Activated CD4-positive, alpha-beta T cell treated with anti-CD3 and anti-CD28 coated beads for 1 hour (primary cell): ENCODE measurements around the gene CCDC78.

ENCODE experiments used
- DNase-seq: peaks from one replicate; pipeline ENCODE4 v3.0.0-alpha.2; 2020

CCDC78 gene

DNA sequence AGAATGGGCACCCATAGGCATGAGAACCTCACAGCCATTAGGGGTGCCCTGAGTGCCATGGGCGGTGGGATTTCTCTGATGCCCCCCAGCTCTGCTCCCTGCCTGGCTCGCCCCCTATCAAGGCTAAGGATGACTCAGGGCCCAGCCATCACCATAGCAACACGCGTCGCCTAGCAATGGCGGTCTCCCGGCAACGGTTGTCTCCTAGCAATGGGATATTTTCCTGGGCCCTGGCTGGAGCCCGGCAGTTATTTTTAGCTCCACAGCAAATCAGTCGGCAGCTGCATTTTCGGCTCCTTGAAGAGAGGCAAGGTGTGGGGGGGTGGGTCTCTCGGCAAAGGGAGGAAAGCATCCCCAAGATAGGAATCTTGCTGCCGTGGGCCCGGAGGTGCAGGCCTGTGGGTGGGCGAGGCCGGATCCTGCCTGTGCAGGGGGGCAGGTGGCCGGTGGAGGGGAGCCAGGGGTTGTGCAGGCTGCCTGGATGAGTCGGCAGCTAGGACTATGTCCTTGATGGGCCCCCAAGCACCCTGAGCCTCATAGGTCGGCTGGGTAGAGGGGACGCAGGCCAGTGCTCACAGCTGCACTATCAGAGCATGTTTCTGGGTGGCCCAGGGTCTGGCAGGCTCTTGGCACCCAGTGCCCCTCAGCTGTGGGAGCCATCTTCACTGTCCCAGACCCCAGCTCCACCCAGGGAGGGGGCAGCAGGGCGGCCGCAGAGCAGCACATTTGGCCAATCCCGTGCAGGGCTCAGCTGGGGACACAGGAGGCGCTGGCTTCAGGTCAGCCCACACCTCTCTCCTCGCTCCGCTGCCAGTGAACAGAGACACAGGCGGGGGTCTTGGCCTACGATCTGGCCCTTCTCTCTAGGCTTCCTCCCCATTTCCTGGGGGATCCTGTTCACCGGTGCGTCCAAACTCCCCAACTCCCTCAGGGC, 16.4 kb downstream of the CCDC78 start:
- DNase-seq: no peak

DNA sequence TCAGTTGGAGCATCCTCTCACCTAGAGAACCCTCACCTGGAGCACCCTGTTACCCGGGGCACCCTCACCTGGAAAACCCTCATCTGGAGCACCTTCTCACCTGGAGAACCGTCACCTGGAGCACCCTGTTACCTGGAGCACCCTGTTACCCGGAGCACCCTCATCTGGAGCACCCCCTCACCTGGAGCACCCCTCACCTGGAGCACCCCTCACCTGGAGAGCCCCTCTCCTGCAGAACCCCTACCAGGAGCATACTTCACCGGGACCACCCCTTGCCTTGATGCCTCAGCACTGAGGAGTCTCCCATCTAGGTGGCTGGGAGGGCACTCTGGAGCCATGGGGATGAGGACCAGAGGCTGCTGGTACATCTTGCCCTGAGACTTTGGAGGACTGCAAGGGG, 17.3 kb downstream of the CCDC78 start:
- DNase-seq: no peak

DNA sequence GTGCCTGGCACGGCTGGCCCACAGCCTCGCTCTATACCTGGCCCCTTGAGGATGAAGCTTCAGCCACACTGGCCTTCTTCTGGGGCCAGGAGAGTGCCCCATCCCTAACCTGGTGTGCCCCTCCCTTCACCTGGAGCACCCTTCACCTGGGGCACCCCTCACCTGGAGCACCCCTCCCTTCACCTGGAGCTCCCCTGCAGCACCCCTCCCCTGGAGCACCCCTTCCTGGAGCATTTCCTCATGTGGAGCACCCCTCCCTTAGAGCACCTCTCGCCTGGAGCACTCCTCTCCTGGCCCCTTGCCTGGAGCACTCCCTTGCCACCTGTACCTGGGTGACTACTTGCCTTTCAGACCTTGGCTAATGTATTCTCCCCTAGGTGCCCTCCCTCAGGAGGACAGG, 18.2 kb downstream of the CCDC78 start:
- DNase-seq: no peak

DNA sequence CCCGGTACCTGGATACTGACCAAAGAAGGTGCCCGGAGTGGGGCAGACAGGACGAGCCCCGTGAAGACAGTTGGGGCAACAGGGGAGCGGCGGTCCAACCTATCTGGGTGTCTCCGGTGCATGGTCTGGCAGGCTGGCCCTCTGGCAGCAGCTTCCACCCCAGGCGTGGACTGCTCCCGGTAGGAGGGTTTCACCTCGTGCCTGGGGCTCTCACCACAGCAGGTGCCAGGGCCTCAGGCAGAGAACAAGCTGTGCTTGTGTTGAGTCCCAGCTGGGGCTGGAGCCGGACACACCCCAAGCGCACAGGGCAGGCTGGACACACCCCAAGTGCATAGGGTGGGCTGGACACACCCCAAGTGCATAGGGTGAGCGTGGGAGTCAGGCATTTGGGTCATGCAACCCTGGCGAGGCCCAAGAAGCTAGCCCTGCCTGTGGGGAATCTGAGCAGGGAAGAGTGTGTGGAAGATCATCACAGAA, 19.1 kb downstream of the CCDC78 start:
- DNase-seq: no peak

DNA sequence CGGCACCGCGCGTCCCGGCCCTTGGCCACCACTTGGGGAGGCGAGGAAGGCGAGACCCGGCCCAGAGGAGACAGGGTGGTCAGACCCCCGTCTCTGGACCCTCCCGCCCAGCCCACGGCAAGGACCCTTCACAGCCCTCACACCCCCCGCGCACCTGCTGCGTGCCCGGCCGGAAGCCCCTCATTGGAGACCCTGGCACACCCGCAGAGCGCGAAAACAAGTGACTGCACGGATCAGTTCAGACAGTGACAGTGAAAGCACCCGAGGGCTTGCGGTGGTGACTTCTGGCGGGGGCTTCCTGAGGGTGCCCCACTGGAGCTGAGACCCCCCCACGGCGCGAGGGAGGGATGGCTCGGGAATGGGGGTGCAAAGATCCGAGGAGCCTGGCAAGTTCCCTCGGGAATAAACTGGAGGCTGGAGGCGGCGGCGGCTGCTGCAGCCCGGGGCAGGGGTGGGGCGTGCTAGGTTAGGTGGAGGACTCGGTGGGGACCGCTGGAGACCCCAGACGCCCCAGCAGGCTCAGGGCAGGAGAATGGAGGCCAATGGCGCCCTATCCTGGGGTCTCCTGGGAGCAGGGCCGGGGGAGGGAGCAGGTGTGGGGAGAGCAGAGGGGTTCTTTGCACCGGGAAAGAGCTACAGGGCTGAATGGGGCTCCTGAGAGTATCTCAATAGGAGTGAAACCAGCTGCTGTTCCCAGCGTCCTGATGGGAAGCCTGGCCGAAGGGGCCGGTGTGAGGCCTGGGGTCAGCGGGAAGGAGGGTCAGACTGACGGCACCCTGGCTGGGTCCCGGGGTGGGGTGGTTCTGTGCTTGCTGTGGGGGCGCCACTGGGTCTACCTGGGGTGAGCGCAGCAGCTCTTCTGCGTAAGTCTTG, 19.8 kb downstream of the CCDC78 start:
- no peak for DNase-seq

DNA sequence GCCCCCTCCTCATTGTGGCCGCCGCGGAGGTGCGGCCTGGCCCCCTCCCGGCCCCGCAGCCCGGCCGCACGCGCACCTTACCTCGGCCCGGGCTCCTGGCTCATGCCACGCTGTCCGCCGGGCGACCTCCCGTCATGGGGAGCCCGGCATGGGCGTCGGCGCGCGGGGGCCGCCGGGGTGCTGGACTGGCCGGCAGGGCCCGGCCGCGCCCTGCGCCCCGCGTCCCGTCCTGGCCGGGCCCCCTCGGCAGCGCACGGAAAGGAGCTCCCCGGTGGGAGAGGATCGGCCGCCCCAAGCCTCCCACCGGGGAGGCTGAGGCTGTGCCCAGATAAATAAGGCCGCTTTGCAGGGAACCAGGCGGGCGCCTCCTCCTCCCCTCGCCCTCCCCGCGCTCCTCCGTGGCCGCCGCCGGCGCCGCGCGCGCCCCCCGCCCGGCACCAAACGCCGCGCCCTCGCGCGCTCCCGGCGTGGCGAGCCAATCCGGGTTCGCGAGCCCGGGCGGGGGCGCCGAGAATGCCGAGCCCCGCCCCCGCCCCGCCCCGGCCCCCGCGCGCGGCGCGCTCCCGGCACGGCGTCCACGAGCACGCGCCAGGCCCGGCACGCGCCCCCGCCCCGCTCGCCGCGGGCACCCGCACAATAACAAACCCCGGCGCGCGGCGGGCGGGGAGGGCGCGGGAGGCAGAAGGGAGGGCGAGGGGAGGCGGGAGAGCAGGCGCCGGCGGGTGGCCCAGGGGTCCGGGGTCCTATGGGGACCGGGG, 20.6 kb downstream of the CCDC78 start, which contains the start of gene FBXL16:
TSS of gene FBXL16 (minus strand) at position 371 of the 758 bp plus-strand sequence. CDS start 8,396 bp downstream, outside the sequence.
- no peak for DNase-seq

DNA sequence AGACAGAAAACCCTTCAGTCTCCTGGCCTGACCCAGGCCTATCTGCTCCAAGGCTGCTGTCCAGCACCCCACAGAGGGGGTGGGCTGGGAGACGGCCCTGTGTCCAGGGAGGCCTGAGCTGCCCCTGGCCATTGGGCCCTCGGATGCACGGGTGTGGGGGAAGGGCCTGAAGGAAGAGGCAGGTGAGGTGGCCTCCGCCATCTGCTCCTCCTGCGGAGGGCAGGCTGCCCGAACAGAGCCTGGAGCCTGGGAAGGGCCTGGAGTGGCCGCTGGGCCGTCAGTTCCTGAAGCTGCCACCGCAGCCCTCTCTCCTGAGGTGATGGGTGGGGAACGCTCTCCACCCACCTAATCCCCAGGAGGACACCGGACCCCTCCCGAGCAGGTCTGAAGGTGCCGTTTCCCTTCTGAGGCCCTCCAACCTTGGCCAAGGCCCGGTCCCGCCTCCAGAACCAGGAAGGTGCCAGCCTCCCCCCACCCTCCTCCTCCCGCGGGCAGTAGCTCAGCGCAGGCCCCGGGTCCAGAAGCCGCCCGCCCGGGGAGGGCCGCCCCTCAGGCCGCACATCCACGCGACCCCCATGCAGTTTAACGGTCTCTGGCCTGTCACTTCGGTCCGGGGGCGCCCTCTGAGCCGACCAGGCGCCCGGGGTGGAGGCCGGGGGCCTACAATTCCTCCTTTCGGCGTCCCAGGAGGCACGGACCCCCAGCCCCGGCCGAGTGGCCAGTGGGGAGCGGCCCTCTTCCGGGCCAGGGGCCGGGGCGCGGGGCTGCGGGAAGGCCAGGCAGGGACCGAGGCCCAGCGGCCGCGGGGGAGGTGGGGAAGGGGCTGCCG, 21.5 kb downstream of the CCDC78 start:
- no peak for DNase-seq

DNA sequence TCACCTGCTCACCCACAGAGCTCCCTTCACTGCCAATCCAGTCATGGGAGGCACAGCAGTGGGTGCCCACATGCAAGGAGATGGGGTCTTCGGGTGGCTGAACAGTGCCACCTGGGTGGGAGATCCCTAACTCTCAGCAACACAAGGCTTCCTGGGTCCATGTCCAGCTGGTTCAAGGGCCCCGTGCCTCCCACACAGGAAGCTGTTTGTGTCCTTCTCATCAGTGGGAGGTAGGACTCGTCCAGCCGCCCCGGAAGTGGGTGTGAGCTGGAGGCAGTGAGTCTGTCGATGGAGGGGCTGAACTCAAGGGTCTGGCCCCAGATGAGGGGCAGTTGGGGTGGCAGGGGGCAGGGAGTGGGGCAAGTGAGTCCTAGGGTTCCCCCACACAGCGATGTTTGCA, 22.2 kb downstream of the CCDC78 start:
- DNase-seq: no peak

DNA sequence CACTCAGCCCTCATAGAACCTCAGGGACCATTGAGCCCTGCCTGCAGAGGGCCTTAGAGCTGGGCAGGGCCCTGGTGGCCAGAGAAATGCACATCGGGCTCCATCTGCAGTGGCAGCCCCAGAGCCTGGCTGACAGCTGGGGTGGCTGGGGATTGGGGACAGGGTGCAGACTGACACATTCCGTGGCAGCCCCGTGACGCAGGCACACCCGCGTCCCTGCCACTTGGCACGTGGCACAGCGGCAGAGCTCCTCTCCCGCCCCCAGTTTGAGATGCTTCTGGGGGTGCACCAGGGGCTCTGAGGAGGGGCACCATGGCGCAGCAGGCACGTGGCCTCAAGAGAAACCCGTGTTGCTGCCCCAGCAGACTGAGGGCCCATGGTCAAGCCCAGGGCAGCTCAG, 22.8 kb downstream of the CCDC78 start:
- DNase-seq: no peak

DNA sequence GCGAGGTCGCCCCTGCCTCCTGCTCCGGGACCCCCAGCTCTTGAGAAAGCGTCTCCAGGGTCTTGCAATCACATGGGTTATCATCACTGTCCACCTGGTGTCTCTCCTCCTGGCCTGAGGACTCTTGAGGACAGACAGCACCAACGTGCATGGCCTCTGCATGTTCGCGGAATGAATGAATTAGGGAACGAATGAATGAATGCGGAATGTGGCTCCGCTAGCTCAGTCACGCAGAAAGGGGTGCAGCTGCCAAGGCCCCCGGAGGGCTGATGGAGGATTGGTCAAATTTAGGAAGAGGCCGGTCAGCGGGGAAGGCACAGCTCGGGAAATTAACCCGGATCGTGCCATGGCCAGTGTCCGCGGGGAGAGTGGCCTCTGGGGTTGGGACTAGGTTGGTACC, 23.9 kb downstream of the CCDC78 start:
- no peak for DNase-seq

DNA sequence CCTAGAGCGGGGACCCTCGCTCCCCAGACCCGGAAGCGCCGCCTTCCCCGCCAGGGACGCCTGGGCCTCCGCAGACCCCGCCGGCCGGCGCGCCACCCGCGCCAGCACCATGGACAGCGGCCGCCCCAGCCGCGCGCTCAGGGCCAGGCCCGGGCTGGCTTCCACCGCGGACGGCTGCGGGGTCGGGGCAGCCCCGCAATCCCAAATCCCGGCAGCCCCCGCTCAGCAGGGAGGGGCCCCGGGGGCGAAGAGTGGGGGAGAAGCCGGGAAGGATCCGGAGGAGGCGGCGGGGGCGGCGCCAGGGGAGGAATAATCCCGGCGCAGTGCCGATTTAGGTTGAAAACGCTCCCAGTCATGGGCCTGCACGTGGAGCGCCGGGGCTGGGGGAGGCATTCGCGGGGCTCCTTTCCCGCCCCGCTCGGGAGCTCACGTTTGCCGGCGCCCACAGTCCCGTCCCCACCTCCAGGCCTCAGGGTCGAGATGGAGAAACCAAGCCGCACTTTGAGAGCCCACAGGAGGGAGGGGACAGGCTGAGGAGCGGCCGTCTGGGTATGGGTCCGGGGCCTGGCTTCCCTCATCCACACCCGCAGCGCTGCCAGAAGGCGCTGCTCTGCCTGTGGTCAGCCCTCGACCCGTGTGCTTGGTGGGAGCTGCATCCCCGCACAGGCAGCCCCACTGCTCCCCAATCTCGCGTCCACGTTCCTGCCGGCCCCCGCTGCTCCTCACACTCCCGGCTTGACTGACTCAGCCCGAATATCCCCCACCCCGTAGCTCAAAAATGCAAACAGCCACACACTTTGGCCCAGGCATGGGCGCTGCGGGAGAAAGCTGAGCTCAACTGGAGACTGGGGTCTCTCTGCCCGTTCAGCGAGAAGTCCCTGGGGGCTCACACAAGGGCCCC, 25.3 kb downstream of the CCDC78 start:
- no peak for DNase-seq

DNA sequence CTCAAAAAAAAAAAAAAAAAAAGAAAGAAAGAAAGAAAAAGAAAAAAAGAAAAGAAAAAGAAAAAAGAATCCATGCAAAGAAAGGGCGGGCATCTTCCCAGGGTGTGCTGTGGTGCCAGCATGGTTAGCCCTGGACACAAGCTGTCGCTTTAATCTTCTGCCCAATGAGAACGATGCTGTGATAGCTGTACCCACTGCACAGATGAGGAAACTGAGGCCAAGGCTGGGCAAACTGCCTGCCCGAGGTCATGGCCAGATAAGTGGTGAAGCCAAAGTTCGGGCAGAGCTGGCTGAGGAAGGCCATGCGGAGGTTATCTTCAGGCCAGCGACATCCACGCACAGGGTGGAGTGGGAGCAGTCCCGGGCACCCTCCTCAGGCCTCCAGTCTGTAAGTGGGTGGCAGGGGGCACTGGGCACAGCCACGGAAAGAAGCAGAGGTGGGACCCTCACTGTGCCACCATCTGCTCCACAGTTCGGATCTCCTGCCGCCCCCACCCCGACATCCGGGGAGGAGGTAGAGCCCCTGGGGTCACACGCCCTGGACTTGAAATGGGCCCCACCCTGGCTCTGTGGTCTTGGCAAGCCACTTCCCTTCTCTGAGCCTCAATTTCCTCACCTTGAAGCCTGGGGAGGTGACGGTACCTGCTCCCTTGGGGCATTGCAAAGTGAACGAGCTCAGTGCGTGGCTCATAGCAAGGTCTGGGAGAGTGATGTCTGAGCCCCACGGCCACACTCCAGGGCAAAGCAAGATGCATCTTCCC, 27.2 kb downstream of the CCDC78 start:
- DNase-seq: no peak

DNA sequence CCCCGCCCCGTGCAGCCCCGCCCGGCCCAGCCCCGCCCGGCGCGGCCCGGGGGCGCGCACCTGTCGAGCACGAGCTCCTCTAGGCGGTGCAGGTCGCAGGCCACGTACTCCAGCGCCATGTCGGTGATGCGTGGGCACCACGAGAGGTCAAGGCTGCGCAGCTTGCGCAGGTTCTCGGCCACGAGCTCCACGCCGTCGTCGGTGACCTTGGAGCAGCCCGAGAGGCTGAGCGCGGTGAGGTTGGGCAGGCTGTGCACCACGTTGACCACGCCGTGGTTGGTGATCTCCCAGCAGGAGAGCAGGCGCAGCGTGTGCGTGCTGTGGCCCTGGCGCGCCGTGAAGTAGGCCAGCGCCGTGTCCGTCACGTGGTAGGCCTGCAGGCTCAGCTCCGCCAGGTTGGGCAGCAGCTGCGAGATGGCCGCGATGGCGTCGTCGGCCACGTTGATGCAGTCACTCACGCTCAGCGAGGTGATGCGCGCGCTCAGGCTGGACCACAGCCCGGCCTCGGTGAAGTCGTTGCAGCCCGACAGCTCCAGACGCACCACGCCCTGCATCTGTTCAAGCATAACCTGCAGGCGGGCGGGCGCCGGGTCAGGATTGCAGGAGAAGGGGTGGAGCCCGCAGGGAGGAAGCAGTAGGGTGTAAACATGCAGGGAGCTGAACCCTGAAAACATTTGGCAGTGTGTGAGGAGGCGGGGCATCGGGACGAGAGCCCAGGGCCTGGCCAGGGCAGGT, 30.7 kb downstream of the CCDC78 start:
- DNase-seq: peak; percentile 61

DNA sequence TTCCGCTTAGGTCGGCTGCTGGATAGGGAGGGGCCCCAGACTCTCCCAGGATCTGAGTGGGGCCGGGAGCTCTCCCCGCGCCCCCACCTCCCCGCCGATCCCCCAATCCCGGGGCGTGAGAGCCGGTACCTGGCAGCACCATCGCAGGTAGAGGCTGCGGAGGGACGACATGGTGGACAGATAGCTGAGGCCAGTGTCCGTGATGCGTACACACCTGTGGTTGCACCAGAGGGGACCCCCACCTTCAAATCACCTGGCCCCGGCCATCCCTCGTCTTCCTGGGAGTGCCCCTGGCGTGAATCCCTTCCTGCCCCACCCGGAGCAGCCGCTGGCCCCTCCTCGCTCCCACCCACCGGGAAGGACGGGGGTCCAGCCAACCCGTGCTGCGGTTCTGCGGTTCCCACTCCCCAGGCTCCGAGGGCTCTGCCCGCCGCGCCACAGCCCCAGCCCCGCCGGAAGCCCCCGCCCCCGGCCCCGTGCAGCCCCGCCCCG, 31.3 kb downstream of the CCDC78 start:
- DNase-seq: no peak

DNA sequence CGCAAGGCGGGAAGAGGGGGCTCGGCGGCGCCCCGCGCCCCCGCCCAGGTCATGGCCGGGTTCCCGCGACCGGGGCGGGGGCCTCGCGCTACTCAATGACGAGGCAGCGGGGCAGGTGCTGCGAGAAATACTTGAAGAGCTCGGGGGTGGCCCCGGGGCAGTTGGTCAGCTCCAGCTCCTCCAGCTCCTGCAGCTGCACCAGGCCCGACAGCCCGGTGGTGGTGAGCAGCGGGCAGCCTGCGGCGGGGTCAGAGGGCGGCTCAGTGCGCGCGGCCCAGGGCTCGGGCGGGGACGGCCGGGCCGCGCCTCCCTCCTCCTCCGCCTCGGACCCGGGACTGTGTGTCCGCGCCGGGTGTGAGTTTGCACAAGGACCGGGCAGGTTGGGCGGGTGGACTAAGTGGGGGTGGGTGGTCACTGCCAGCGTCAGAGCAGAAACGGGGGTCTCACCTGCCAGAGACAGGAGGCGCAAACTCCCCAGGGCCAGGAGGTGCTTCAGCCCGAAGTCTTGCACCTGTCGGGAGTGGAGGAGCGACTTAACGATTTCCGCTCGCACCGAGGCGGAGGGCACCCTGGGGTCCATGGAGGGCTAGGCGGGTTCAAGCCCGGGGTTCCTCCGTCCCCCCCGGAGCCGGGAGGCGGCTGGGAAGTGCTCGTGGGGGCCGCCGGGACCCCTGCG, 31.9 kb downstream of the CCDC78 start:
- DNase-seq: no peak

DNA sequence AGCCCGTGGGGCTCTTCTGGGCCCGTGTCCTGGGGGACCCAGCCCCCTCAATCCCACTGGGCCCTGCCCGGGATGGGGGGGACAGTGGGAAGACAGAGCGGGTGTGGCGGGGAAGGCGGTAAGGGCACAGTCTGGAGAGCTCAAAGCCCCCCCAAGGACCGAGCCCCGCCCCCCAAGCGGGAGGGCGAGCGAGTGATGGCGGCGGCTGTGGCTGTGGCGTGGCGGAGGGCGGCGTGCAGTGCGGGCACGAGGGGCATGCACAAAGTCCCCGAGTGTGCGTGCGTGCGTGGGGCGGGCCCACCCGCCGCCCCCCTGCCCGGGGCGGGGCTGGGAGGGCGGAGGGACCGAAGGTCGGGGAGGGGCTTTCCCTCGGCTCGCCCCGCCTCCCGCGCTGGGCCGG, 32.5 kb downstream of the CCDC78 start:
- no peak for DNase-seq

DNA sequence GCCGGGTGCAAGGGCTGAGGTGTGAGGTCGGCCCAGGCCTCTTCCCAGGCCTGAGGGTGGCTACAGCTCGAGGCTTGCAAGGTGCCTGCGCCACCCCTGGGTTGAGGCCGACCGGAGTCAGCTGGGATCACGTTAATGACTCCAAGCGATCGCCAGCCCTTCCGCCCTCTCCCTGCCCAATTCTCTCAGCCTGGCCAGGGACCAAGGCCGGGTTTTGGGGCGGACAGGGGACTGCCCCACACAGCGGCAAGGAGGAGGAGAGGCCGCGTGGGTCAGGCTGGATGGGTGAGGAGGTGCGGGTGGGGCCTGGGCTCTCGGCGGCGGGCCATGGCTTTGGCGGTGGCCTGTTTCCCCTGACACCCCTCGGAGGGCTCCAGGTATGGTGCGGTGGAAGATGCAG, 32.9 kb downstream of the CCDC78 start:
- DNase-seq: no peak

DNA sequence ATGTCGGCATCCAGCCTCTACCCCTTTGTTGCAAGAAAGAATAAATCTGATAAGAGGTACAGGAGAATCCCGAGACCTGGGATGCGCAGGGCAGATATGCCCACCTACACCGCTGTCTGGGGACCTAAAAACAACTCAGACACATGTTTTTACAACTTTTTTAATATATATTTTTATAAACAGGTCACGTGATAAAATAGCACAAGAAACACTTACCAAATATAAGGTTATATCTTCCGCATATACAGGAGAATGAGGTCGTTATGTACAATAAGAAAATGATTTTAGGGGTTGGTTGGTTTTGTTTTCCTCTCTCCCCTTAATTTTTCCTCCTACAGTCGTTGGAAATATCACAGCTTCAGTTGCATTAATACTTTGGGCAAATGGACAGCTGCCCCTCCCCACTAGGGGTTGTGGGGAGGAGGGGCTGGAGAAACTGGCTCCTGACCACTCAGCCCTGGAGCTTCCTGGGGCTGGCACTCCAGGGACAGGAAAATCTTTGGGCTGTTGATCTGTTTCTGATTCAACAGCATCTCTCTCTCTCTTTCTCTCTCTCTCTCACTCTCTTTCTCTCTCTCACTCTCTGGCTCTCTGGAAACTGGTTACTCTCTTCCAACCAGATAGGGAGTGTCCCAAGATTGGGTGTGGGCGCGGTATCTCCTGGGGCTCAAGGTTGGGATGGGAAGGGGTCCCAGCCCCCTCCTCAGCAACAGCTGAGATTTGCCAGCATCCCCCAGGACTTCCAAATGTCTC, 33.7 kb downstream of the CCDC78 start:
- DNase-seq: no peak
